Endothelial cell of umbilical vein (primary cell): Measurements from ENCODE around the gene CHN2. TPM values are rescaled to one million over a fixed set of nuclear protein-coding genes. Genes with fewer than 3 reads are reported as not detected.

Source experiments
- polyA plus RNA-seq, 4 experiments: library from polyadenylated mRNA; depleted of rRNA in 3 of 4; stranded (reverse) in 3 of 4; unstranded in 1 of 4; fragments of >200 nt; gene quantifications; 2 replicates each; pipeline versions ENCODE4 v1.2.1 to v1.2.3, GENCODE V29; 2011 to 2012; ENCODE audit warnings: missing spikeins in 1 of 4
- total RNA-seq: library from RNA; stranded (reverse); gene quantifications from 2 replicates; pipeline ENCODE4 v1.2.3, GENCODE V29; 2021

Gene CHN2
- total and polyA plus RNA-seq, 2 donors (not counting 3 experiments of a cell fraction or from before 2014, with no cell fraction given), result 1.4 to 5.0 TPM

Other genes starting within 250 kb of the CHN2 start
- gene TRIL, start 236.4 kb upstream of the CHN2 start, total RNA-seq, result 0.97 and 1.8 TPM in 2 replicates
- 0.52 and 0.78 TPM in 2 replicates for gene TRIL, start 236.4 kb upstream of the CHN2 start, polyA plus RNA-seq
- not detected in 2 replicates for gene CPVL, start 48.2 kb upstream of the CHN2 start, total RNA-seq
- gene CPVL, start 48.2 kb upstream of the CHN2 start, polyA plus RNA-seq, result 0.14 TPM in 1 of 2 replicates, not detected in the other